ENCODE results near the gene DDX5. TPM values are rescaled to one million over a fixed set of nuclear protein-coding genes. Genes with fewer than 3 reads are reported as not detected.
"Not testable (repeated sequence)": the region's sequence is repeated elsewhere in the genome, so short reads cannot be mapped to it uniquely, and the experiment has no call there.

The DDX5 gene
- polyA plus RNA-seq, 1 donor: 945 TPM

DNA sequence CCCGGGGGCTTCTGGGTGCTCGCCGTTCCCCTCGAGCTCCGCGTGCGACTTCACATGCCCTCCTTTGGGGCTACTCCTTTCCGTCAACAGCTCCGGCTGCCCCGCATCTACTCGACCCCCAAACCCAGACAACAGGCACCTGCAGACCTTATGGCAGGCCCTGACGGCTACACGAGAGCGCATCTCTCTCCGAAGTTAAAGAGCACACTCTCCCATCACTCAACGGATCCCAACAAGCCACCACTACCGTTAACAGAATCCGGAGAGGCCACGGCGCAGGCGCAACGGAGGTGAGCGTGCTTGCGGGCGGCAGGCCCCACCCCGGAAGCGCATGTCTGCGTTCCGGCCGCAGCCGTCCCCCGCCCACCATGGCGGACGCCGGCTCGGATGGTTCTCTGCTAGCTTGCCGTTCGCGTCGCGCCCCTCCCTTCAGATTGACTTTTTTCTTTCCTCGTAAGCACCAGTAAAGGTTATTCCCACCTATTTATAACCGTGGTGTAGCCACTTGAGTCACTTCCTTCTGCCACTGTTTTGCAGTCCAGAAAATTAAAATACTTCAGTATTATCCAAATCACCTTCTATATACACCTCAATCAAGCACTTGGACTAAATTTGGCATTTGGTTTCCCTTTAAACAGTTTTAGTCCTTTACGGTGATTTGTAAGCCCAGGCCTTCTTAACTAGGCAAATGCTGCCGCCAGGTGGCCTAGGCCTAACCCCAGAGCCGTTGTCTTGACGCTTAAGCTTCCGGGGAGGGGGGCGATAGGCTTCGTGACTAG, 9.1 kb downstream of the DDX5 start, which contains the start of gene POLG2:
Gene POLG2 (minus strand): TSS at position 269 of the 779 bp plus-strand sequence. CDS start 86 bp downstream, at position 183.
- peak; percentile 87 for DNase-seq

DNA sequence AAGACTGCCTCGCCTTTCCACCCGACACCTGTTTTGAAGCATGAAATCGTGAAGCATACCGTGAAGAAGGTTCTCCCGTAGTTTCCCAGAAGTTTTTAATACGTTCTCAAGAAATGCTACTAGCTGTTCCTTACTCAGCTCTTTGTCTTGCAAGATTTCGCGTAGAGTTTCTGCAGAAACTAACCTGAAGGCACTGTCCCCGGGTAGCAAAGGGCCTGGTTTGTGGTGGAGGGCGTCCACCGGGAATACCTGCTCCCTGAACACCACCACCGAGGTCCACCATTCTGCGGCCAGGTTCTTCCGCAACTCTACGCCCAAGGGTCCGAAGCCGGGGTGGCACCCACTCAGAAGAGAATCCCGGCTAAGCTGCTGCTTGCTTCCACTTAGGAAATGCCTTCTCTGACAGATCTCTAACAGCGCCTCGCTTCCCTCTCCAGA, 9.7 kb downstream of the DDX5 start:
- no peak for DNase-seq

DNA sequence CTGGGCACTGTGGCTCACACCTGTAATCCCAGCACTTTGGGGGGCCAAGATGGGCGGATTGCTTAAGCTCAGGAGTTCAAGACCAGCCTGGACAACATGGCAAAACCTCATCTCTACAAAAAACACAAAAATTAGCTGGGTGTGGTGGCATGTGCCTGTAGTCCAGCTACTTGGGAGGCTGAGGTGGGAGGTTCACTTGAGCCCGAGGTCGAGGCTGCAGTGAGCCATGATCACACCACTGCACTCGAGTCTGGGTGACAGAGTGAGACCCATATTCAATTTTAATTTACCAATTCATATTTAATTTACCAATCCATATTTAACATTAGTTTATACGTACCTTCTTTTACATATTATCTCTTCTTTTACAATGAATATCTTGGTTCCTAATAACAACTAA, 10.8 kb downstream of the DDX5 start:
- not testable (repeated sequence) for DNase-seq

DNA sequence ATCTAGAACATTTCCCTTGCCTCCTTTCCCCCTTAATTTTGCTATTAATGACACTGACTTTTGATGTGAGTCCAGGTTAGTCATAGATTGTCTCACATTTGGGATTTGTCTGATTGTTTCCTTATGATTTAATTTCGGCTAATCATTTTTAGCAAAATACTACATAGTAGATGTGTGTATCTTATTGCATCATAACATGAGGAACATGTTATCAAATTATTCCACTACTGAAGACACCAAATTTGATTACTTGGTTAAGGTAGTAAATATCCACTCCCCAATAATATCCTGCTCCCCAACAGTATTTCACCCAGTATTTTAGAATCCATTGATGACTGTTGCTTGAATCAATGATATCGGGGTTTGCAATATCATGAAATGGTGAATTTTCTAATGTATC, 12.0 kb downstream of the DDX5 start:
- no peak for DNase-seq

DNA sequence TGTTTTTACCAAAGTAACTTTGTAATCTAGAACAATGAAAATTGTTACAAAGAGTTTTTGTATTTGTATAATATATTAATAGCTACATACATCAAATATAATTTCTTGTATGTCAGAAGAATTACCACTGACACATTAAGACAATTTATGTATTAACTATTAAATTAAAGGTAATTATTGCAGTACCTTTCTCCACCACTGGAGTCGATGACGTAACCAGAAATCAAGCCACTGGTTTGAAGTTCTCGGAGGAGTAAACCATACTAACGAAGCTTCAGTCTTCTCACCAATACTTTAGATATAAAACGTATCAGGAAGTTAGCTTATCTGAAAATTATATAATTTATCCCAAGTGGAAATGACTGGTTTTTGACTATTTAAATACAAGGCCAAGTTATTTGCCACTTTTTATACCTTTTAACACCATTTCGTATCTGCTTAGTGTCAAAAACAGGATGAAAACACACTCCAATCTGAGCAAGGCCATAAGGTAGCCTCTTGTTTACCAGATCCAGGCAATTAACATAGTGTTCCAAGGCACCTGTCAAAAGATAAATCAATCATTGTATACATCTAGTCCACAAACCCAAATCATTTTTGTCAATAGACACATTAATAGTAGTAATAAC, 13.5 kb downstream of the DDX5 start:
- no peak for DNase-seq

DNA sequence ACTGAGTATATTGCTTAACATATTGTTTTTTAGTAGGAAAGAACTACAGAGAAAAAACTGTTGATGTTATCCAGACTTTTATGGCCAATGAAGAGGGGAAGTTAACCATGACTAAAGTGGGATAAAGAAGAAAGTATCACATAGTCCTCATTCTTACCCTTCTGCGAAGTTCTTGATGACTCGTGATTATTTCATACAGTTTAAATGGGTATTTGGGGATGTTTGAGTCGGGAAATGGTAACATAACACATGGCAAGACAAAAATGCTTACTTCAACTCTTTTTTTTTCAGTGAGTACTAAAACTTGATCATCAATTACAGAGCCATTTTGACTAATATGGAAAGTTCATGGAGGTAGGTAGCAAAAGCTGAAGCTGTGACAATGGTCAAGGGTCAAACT, 14.1 kb downstream of the DDX5 start:
- DNase-seq: no peak

DNA sequence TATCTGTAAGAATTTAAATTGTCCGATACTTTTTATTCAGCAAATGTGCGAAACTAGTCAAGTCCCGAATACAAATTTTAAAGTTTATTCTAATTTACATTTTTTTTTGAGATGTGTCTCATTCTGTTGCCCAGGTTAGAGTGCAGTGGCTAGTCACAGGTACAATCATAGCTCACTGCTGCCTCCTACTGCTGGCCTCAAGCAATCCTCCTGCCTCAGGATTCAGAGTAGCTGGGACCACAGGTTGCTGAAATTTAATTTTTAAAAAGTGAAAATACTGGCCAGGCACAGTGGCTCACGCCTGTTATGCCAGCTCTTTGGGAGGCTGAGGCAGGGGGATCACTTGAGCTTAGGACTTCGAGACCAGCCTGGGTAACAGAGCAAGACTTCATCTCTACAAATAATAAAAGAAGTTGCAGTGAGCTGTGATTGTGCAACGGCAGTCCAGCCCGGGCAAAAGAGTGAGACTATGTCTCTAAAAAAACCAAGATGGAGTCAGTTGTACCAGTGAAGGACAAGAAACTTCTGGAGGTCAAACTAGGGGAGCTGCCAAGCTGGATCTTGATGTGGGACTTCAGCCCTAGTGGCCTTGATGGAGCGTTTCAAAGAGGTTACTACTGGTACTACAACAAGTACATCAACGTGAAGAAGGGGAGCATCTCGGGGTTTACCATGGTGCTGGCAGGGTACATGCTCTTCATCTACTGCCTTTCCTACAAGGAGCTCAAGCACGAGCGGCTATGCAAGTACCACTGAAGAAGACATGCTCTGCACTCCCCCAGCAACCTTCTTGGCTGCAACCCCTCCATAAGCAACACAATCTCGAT, 14.8 kb downstream of the DDX5 start:
- DNase-seq: no peak

DNA sequence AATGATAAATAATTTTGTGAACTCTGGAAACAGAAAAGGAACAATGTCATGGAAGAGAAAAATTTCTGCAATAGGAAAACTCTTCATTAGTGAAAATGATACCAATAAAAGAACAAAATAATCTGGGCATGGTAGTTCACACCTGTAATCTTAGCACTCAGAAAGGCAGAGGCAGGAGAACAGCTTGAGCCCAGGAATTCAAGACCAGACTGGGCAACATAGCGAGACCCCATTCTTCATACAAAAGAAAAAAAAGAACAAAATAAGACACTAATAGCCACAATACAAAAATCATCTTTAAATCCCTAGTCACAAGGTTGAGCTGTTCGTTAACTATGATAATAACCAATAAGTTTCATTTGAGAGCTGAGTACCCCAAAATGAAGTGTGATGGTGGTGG, 17.8 kb downstream of the DDX5 start:
- no peak for DNase-seq

DNA sequence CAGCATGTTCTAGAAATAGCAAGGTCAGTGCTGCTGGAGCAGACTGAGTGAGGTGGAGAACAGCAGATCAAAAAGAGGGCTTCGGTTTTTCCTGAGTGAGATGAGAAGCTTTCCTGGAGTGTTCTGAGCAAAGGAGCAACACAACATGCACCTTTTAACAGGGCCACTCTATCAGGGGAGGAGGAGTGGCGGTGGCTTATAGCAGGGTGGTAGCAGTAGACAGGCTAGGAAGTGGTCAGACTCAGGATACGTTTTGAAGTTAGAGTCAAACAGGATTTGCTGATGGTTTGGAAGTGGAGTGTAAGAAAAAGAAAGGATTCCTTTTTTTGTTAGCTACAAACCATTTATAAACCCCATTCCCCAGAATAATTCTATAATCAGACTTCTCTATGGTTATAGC, 21.7 kb downstream of the DDX5 start:
- DNase-seq: no peak

DNA sequence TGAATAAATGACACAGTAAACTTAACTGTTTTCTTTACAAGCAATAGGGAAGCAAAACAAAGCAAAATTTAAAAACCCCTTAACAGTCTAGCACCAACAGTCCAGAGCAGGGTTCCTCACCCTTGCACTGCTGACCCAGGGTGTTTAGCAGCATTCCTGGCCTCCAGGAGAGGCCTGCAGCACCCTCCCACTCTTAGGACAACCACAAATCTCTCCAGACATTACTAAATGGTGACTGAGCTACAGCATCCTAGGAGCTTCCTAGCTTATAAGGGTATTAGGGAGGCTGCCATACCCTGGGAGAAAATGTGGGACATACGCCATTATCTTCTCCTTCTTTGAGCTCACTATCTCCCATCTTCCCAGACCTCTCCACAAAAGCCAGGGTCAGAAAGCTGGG, 25.1 kb downstream of the DDX5 start:
- DNase-seq: no peak

DNA sequence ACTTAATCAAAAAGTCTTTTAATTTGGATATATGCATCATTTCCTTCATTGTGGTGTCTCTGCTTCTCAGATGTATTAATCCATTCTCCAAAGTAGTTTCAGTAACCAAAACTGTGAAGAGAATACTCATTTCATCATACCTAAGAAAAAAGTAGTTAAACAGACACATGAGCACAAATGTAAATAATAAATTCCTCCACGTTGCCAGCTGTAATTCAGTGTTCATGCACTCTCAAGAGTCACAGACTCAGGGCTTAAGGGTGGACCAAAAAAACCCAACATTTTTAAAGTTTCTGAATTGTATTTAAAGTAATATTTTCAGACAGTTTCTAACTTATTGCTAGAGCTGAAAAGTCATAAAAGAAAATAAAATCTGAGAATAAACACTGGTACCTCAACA, 28.2 kb downstream of the DDX5 start:
- DNase-seq: no peak

DNA sequence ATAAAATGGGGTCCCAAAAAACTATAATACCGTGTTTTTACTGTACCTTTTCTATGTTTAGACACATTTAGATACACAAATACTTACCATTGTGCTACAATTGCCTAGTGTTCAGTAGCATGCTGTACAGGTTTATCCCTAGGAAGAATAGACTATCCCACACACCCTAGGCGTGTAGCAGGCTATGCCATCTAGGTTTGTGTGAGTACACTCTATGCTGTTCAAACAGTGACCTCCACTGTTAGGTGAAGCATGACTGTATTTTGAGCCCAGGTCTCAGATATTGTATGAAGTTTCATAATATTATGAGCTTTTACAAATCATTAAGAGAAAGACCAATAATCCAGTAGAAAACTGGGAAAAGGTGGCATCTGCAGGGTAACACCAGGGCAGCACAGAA, 33.5 kb downstream of the DDX5 start:
- DNase-seq: no peak

DNA sequence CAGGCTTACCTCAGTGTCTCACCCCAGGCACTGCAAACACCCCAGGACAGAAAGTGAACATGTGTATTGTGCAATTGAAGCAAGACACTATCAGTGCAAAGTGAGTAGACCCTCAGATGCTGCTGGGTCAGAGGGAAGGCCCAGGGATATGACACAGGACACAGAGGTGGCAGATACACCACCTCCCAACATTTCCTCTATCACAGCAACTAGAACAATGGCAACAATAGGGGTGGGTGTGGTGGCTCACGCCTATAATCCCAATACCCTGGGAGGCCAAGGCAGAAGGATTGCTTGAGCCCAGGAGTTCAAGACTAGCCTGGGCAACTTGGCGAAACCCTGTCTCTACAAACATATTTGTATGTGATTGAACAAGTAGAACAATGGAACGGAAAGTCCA, 34.6 kb downstream of the DDX5 start:
- DNase-seq: no peak

DNA sequence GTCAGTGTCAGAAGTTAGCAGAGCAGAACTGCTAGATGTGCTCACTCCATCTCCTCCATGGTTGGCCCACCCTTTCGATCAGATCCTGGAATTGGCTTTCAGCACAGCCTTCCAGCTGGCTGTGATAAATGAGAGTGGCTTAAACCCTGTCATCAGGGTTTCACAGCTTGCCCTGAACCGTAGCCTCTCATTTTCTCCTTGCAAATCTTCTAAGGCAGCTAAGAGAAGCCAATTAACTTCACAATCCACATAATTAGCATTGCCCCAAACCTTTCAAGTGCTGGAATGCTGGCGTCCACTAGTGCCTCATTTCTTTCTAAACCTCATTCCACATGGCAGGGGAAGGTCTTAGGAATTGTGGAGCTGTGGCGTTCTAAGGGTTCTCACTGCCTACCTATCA, 35.5 kb downstream of the DDX5 start:
- DNase-seq: no peak

DNA sequence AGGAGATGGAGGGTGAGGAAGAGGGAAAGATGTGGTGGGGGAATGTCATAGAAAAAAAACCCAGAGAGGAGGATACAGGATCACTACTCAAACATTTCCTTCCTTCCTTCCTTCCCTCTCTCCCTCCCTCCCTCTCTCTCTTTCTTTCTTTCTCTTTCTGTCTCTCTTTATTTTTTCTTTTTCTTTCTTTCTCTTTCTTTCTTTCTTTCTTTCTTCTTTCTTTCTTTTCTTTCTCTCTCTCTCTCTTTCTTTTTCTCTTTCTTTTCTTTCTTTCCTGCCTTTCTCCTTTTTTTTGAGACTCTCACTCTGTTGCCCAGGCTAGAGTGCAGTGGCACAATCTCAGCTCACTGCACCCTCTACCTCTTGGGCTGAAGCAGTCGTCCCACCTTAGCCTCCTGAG, 39.3 kb downstream of the DDX5 start:
- not testable (repeated sequence) for DNase-seq

DNA sequence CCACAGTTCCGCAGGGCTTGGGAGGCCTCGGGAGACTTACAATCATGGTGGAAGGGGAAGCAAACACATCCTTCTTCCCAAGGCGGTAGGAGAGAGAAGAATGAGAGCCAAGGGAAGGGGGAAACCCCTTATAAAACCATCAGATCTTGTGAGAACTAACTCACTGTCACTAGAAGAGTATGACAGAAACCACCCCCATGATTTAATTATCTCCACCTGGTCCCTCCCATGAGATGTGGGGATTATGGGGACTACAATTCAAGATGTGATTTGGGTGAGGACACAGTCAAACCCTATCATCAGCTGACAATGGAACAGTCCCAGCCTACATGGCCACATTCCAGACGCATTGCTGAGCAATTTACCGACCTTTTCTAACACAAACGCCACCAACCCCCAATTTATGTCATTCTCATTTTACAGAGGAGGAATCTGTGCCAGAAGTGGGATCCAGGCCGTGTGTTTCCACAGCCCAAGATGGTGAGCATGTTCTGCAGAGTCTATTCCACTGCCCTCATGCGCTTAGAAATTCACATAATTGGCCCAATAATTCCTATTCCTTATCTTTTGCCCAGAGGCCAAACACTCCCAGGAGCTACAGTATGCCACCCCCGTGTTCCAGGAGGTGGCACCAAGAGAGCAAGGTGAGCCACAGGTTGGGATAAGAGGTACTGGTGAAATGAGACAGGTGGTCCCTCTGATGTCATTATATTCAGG, 39.9 kb downstream of the DDX5 start:
- no peak for DNase-seq

DNA sequence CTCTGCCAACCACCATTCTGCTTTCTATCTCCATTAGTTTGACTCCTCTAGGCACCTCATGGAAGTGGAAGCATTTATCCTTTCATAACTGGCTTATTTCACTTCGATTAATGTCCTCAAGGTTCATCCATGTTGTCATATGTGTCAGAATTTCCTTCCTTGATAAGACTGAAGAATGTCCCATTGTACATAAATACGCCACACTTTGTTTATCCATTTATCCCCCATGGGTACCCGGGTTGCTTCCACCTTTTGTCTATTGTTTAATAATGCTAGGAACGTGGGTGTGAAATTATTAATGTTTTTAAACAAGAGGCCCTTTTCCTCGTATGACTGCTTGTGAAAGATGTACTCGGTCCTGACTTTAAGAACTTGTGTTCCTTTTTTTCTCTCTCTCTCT, 44.3 kb downstream of the DDX5 start:
- DNase-seq: no peak

DNA sequence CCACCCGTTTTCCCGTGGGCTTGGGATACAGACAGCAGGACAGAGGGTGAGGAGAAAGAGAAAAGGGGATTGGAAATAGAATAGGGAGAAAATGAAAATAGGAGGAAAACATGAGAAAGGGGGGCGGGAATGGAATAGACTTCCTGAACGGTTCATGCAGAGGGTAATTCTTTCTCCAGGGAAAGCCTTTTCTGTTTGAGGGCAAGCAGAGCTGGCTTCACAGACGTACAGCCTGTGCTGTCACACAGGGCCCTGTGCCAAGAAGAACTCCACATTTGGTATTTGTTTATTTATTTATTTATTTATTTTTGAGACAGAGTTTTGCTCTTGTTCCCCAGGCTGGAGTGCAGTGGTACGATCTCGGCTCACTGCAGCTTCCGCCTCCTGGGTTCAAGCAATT, 45.1 kb downstream of the DDX5 start:
- DNase-seq: no peak

DNA sequence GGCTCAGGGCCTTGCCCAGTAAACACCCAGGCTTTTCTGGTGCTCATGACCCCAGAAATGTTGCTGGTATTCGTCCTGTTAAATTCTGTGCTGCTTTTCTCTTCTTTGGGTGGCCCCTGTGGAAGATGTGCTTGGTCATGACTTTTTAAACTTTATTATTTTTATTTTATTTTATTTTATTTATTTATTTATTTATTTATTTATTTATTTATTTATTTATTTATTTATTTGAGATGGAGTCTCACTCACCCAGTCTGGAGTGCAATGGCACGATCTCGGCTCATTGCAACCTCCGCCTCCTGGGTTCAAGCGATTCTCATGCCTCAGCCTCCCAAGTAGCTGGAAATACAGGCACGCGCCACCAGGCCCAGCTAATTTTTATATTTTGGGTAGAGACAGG, 46.3 kb downstream of the DDX5 start:
- DNase-seq: not testable (repeated sequence)

DNA sequence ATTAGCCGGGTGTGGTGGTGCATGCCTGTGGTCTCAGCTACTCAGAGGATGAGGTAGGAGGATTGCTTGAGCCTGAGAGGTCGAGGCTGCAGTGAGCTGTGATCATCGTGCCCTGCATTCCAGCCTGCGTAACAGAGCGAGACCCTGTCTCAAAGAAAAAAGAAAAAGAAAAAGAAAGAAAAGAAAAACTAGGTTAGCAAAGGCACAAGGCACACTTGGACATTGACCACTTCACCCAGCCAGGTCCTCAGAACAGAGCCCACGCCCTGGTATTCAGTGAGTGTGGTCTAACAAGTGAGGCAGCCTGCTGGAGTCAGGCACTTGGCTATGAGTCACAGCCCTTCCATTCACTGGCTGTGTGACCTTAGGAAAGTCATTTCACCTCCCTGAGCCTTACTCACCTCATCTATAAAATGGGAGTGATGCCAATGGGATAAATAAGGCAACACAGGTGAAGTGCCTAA, 46.8 kb downstream of the DDX5 start:
- DNase-seq: no peak

DNA sequence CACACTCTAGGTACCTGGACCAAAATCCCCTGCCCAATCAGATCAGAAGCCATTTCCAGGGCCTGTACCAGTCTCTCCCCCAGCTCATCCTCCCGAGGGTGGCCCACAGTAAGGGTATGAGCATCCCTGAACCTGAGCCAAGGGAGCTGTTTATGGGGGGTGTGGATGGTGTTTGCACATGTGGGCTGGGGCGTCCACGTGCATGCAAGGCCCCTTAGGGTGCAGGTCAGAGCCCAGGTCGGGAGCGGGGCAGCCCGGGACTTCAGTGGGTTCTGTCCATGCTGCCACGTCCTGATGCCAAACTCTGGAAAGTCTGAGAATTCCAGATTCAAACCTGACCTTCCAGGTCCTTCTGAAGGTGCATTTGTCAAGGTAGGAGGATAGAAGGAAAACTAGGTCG, 47.3 kb downstream of the DDX5 start:
- no peak for DNase-seq

DNA sequence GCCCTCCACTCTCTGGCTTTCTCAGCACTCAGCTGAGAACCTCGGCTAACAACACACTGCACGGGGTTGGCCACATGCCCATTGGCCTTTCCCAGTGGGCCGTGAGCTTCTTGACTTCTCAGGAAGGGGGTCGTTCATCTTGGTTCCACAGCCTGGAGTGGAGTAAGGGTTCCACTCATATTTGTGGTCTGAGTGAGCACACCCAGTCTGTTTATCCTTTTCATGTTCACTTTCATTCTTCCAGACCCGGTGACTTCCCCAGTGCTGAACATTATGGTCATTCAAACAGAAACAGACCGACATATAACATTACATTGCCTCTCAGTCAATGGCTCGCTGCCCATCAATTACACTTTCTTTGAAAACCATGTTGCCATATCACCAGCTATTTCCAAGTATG, 48.9 kb downstream of the DDX5 start:
- DNase-seq: no peak
